Measurements from ENCODE around the gene BAG3.

Gene BAG3

GRCh38 chr10:119725517-119725827 is 74.3 kb downstream of the BAG3 start:
- DNase-seq (ENCODE audit: low spot score), result no peak

GRCh38 chr10:119725828-119726675 is 74.9 kb downstream of the BAG3 start, which contains the start of gene INPP5F:
Gene INPP5F (plus strand): TSS chr10:119726050. CDS start chr10:119726263, 213 bp downstream.
- Histone ChIP-seq H3K4me1 (ENCODE audit: insufficient read depth, poor library complexity, severe bottlenecking) (peaks cover 18% of the 10 kb centered on the region), H3K27me3 (ENCODE audit: insufficient read depth, poor library complexity, severe bottlenecking) (no peaks in the 10 kb centered on the region), H3K36me3 (ENCODE audit: low read depth) (0 out of 2 replicates have a peak, but pooled peaks cover 3% of the 10 kb centered on the region), H3K9me3 (ENCODE audit: severe bottlenecking) (no peaks in the 10 kb centered on the region), H3K4me3 (ENCODE audit: severe bottlenecking) (peak within 1 kb of the TSS; percentile 65), H3K27ac (ENCODE audit: poor library complexity, severe bottlenecking) (peak within 1 kb of the TSS; percentile 32)
- no peak for TF ChIP-seq CTCF (IDR thresholded peaks at IDR 0.05; ENCODE audit: poor library complexity, severe bottlenecking)
- ATAC-seq (ENCODE audit: low read depth) (peak; percentile 94), DNase-seq (ENCODE audit: low spot score) (peak; percentile 99)

More at GRCh38 chr10:119725517-119725827, 74.3 kb downstream of the BAG3 start:
- ATAC-seq (ENCODE audit: low read depth), result peak; percentile 55
- TF ChIP-seq CTCF (IDR thresholded peaks at IDR 0.05; ENCODE audit: poor library complexity, severe bottlenecking), result no peak
- Histone ChIP-seq H3K4me1 (ENCODE audit: insufficient read depth, poor library complexity, severe bottlenecking) (peaks cover 18% of the 10 kb centered on the region), H3K9me3 (ENCODE audit: severe bottlenecking) (no peaks in the 10 kb centered on the region), H3K36me3 (ENCODE audit: low read depth) (0 out of 2 replicates have a peak, but pooled peaks cover 2% of the 10 kb centered on the region), H3K4me3 (ENCODE audit: severe bottlenecking) (peak overlapping the region; percentile 65), H3K27ac (ENCODE audit: poor library complexity, severe bottlenecking) (peak overlapping the region; percentile 32), H3K27me3 (ENCODE audit: insufficient read depth, poor library complexity, severe bottlenecking) (no peaks in the 10 kb centered on the region)

- Histone ChIP-seq H3K27ac (ENCODE audit: poor library complexity, severe bottlenecking) (peak overlapping the region; percentile 32), H3K9me3 (ENCODE audit: severe bottlenecking) (no peaks in the 10 kb centered on the region), H3K4me1 (ENCODE audit: insufficient read depth, poor library complexity, severe bottlenecking) (peaks cover 18% of the 10 kb centered on the region), H3K36me3 (ENCODE audit: low read depth) (0 out of 2 replicates have a peak, but pooled peaks cover 3% of the 10 kb centered on the region), H3K4me3 (ENCODE audit: severe bottlenecking) (peak overlapping the region; percentile 65), H3K27me3 (ENCODE audit: insufficient read depth, poor library complexity, severe bottlenecking) (no peaks in the 10 kb centered on the region)
- DNase-seq (ENCODE audit: low spot score) (no peak), ATAC-seq (ENCODE audit: low read depth) (no peak)
- no peak for TF ChIP-seq CTCF (IDR thresholded peaks at IDR 0.05; ENCODE audit: poor library complexity, severe bottlenecking)
Observed at GRCh38 chr10:119726676-119727261, 75.6 kb downstream of the BAG3 start.
